IMR-90 (cell line): ENCODE measurements around the gene RASGRP2. TPM values are rescaled to one million over a fixed set of nuclear protein-coding genes. Genes with fewer than 3 reads are reported as not detected.

Experiments used
- ATAC-seq: fragments of 200-7000 bp; cut with Tn5 transposase; 2 replicates; pipeline ENCODE4 v1.9.1; 2020; ENCODE audit warnings: low read depth, mild to moderate bottlenecking, moderate library complexity
- BruUV-seq: library from RNA; stranded (reverse); fragments of 400-500 nt; replicated peaks from 2 replicates; lab custom pipeline; 2021; lab: Mats Ljungman, UMichigan
- CTCF ChIA-PET: fragments of 300-600 bp; formaldehyde crosslinking; extraction: SDS; loops from one replicate; lab custom pipeline; 2021; ENCODE audit warnings: antibody characterized with exemption; lab: Yijun Ruan, JAX
- POLR2A ChIA-PET: fragments of 300-600 bp; sonication (Branson Sonifier 250); formaldehyde crosslinking; loops from one replicate; lab custom pipeline; 2022; ENCODE audit warnings: antibody characterized with exemption; ENCODE audit not compliant: unreplicated experiment; lab: Charles Lee
- DNase-seq: peaks from one replicate; pipeline ENCODE4 v3.0.0; 2013
- H2AFZ ChIP-seq: replicated peaks from 2 replicates; pipeline ENCODE3; 2013; ENCODE audit warnings: low read length, mild to moderate bottlenecking; ENCODE audit not compliant: poor library complexity
- H2AK5ac ChIP-seq: 2 replicates; pipeline ENCODE4 v1.6.1; 2013; ENCODE audit warnings: low read depth, low read length, inconsistent platforms
- H2AK9ac ChIP-seq: replicated peaks from 2 replicates; pipeline ENCODE3; 2013; ENCODE audit warnings: mild to moderate bottlenecking, low read depth, low read length, moderate library complexity; ENCODE audit not compliant: poor library complexity
- H2BK120ac ChIP-seq: 2 replicates; pipeline ENCODE4 v1.6.1; 2013; ENCODE audit warnings: low read depth, low read length, inconsistent platforms
- H2BK15ac ChIP-seq: 3 replicates; pipeline ENCODE4 v1.6.1; 2013; ENCODE audit warnings: low read depth, low read length, inconsistent platforms
- H2BK20ac ChIP-seq: 2 replicates; pipeline ENCODE4 v1.6.1; 2013; ENCODE audit warnings: low read depth, mild to moderate bottlenecking, inconsistent platforms, low read length, moderate library complexity
- H2BK5ac ChIP-seq: 2 replicates; pipeline ENCODE4 v1.6.1; 2013; ENCODE audit warnings: mild to moderate bottlenecking, low read depth, low read length, inconsistent platforms; ENCODE audit not compliant: poor library complexity, severe bottlenecking
- H3K14ac ChIP-seq: replicated peaks from 2 replicates; pipeline ENCODE4 v1.6.1; 2013; ENCODE audit warnings: low read depth, low read length, inconsistent platforms
- H3K18ac ChIP-seq: 2 replicates; pipeline ENCODE4 v1.6.1; 2013; ENCODE audit warnings: low read depth, low read length, control low read depth
- H3K23ac ChIP-seq: 2 replicates; pipeline ENCODE4 v1.6.1; 2013; ENCODE audit warnings: low read depth, low read length, inconsistent platforms
- H3K27ac ChIP-seq: 2 replicates; pipeline ENCODE4 v1.5.1; 2013; ENCODE audit warnings: mild to moderate bottlenecking, control low read depth, low read length; ENCODE audit not compliant: insufficient read depth
- H3K27me3 ChIP-seq: 2 replicates; pipeline ENCODE4 v1.6.1; 2013; ENCODE audit warnings: low read length; ENCODE audit not compliant: control insufficient read depth, insufficient read depth
- H3K36me3 ChIP-seq: 2 replicates; pipeline ENCODE4 v1.6.1; 2013; ENCODE audit warnings: low read length, mixed read lengths; ENCODE audit not compliant: control insufficient read depth, insufficient read depth
- H3K4ac ChIP-seq: 2 replicates; pipeline ENCODE4 v1.6.1; 2013; ENCODE audit warnings: low read depth, low read length, inconsistent platforms
- H3K4me1 ChIP-seq: 2 replicates; pipeline ENCODE4 v1.6.1; 2013; ENCODE audit warnings: low read length, mixed read lengths; ENCODE audit not compliant: control insufficient read depth, insufficient read depth
- H3K4me2 ChIP-seq: 2 replicates; pipeline ENCODE4 v1.6.1; 2013; ENCODE audit warnings: low read depth, mild to moderate bottlenecking, control low read depth, low read length, moderate library complexity
- H3K4me3 ChIP-seq: 2 replicates; pipeline ENCODE4 v1.5.1; 2013; ENCODE audit warnings: low read depth, mild to moderate bottlenecking, control low read depth, low read length, moderate library complexity; ENCODE audit not compliant: insufficient read depth
- H3K56ac ChIP-seq: 2 replicates; pipeline ENCODE4 v1.6.1; 2013; ENCODE audit warnings: low read length, inconsistent platforms; ENCODE audit not compliant: insufficient read depth; ENCODE audit errors: extremely low read depth
- H3K79me1 ChIP-seq, 2 experiments: 2 replicates each; pipeline ENCODE4 v1.6.1; 2013; ENCODE audit warnings: low read length in 2 of 2, inconsistent platforms in 1 of 2, low read depth in 1 of 2
- H3K9ac ChIP-seq: 2 replicates; pipeline ENCODE4 v1.6.1; 2013; ENCODE audit warnings: low read depth, low read length, control low read depth
- H3K9me1 ChIP-seq: 2 replicates; pipeline ENCODE4 v1.6.1; 2013; ENCODE audit warnings: low read length, inconsistent platforms; ENCODE audit not compliant: insufficient read depth
- H3K9me3 ChIP-seq: 2 replicates; pipeline ENCODE4 v1.6.1; 2013; ENCODE audit warnings: low read length; ENCODE audit not compliant: control insufficient read depth, insufficient read depth
- H4K20me1 ChIP-seq: 2 replicates; pipeline ENCODE4 v1.6.1; 2013; ENCODE audit warnings: low read length, inconsistent platforms; ENCODE audit not compliant: insufficient read depth
- H4K5ac ChIP-seq: 2 replicates; pipeline ENCODE4 v1.6.1; 2013; ENCODE audit warnings: mild to moderate bottlenecking, low read depth, low read length, control low read depth
- H4K8ac ChIP-seq, 2 experiments: 2 replicates each; pipeline ENCODE4 v1.6.1; 2013; ENCODE audit warnings: low read depth in 2 of 2, low read length in 2 of 2, control low read depth in 1 of 2, inconsistent platforms in 1 of 2
- H4K91ac ChIP-seq: 2 replicates; pipeline ENCODE4 v1.6.1; 2013; ENCODE audit warnings: low read depth, low read length, inconsistent platforms; ENCODE audit not compliant: insufficient read depth
- RAD21 ChIP-seq: IDR thresholded peaks from 2 replicates; pipeline ENCODE4 v1.6.1; 2012; ENCODE audit warnings: low read length, improper control_type of control experiment
- SMC3 ChIP-seq: fragments of 150-350 bp; IDR thresholded peaks from 2 replicates; pipeline ENCODE4 v1.6.1; 2016; ENCODE audit warnings: low read depth, mild to moderate bottlenecking, antibody characterized with exemption, low read length, moderate library complexity
- WGBS, 2 experiments: methylation state at CpG; one replicate each; pipeline versions ENCODE4 v1.1.5 to v1.1.7; 2013; ENCODE audit warnings: missing lambda C conversion rate in 2 of 2; ENCODE audit not compliant: insufficient read length in 1 of 2; ENCODE audit errors: extremely low coverage in 2 of 2; 5-methylcytosine and 5-hydroxymethylcytosine counted together
- dilution Hi-C: fragments of 300-500 bp; cut with HindIII; formaldehyde crosslinking; loops from one replicate; pipeline ENCODE4 v1.14.3; 2018; ENCODE audit warnings: low sequenced_read_pairs; ENCODE audit not compliant: unreplicated experiment
- in situ Hi-C: fragments of 300-500 bp; cut with MboI; formaldehyde crosslinking; loops from 3 replicates; pipeline ENCODE4 v1.14.3; 2019; ENCODE audit warnings: low sequenced_read_pairs, inconsistent platforms, mixed read lengths
- intact Hi-C: fragments of 100-400 bp; cut with micrococcal nuclease; formaldehyde crosslinking; loops from 2 replicates; pipeline ENCODE4 v1.10.0; 2022
- polyA plus RNA-seq, 3 experiments: library from polyadenylated mRNA; depleted of rRNA; stranded (reverse); fragments of >200 nt; gene quantifications; 2 replicates each; pipeline ENCODE4 v1.2.3, GENCODE V29; 2012; ENCODE audit warnings: low replicate concordance in 1 of 3
- total RNA-seq: library from RNA; depleted of rRNA; stranded (reverse); fragments of >200 nt; gene quantifications from 2 replicates; pipeline ENCODE4 v1.2.3, GENCODE V29; 2012
- TF ChIP-seq, protein P1 (sequence below): conservative IDR thresholded peaks from 2 replicates; pipeline ENCODE4 v1.5.1; 2012; ENCODE audit warnings: mild to moderate bottlenecking, low read depth, low read length, improper control_type of control experiment
- TF ChIP-seq, protein P2 (sequence below): fragments of 150-350 bp; IDR thresholded peaks from 2 replicates; pipeline ENCODE4 v1.6.1; 2016; ENCODE audit warnings: low read depth, mild to moderate bottlenecking, low read length, moderate library complexity, borderline replicate concordance

The RASGRP2 gene
- total and polyA plus RNA-seq, 2 of the 4 experiments (the other 2 are of a cell fraction): 1.2 TPM; not detected in 1

DNA sequence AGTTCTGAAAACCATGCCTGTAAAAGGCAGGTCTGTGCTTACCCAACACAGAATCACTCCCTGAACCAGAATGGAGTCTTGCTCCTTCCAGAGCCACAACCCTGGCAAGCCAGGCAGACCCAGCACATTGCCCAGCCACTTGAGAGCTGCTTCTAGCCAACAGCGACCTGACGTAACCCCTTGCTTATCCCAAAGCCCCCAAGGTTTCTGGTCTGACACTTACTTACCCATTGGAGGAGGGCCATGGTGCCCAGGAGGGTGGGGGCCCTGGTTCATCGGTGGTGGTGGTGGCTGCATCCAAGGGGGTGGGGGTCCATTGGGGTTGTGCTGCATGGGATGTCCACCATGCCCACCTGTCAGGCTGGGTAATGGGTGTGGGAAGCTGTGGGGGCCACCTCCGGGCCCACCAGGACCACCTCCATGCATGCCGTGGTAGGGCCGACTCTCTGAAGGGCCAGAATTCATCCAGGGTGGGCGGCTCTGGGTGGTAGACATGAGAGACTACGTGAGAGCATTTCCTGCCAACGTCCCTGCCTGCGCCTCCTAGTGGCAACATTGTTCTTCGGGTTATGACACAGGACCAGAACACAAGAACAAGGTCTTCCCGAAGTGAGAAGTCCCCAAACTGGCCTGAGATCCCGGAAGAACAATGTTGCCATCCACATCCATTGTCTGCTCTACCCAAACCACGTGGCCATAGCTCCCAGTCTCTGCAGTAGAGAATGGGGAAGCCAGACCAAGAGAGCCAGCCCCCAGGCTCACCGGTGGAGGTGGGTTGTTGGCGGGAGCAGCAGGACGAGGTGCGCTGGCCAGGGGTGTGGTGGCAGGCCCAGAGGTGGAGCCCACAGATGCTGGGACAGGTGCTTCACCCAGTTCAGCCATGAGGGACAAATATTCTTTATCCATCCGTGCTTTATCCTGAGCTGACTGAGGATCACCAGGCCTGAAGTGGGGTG is 23.7 kb upstream of the RASGRP2 start:
- Histone ChIP-seq H2BK20ac (no peak overlapping the region), H3K79me1 (peaks cover 42 to 87% of the 10 kb centered on the region in 2 experiments), H2BK5ac (no peak overlapping the region), H3K9ac (no peak overlapping the region), H3K56ac (no peak overlapping the region), H2AK9ac (peak overlapping the region; percentile 53), H3K4me2 (no peak overlapping the region), H3K27me3 (no peaks in the 10 kb centered on the region), H4K5ac (no peak overlapping the region), H3K14ac (no peak overlapping the region), H2BK120ac (no peak overlapping the region), H2AFZ (peak overlapping the region; percentile 44), H2BK15ac (no peak overlapping the region), H2AK5ac (no peak overlapping the region), H3K18ac (no peak overlapping the region), H3K9me3 (no peaks in the 10 kb centered on the region), H3K23ac (no peak overlapping the region), H3K4ac (no peak overlapping the region), H3K9me1 (peaks cover 8% of the 10 kb centered on the region; the same call in 1 of the 2 replicates), H4K20me1 (peaks cover 85% of the 10 kb centered on the region), H4K91ac (no peak overlapping the region), H3K27ac (no peak overlapping the region), H4K8ac (no peak overlapping the region), H3K4me1 (peaks cover 13% of the 10 kb centered on the region), H3K4me3 (no peak overlapping the region), H3K36me3 (peaks cover 91% of the 10 kb centered on the region)
- BruUV-seq: no TSS peak
- TF ChIP-seq RAD21: peak; percentile 29; the same call in 1 of the 2 replicates
- TF ChIP-seq, protein P1, sequence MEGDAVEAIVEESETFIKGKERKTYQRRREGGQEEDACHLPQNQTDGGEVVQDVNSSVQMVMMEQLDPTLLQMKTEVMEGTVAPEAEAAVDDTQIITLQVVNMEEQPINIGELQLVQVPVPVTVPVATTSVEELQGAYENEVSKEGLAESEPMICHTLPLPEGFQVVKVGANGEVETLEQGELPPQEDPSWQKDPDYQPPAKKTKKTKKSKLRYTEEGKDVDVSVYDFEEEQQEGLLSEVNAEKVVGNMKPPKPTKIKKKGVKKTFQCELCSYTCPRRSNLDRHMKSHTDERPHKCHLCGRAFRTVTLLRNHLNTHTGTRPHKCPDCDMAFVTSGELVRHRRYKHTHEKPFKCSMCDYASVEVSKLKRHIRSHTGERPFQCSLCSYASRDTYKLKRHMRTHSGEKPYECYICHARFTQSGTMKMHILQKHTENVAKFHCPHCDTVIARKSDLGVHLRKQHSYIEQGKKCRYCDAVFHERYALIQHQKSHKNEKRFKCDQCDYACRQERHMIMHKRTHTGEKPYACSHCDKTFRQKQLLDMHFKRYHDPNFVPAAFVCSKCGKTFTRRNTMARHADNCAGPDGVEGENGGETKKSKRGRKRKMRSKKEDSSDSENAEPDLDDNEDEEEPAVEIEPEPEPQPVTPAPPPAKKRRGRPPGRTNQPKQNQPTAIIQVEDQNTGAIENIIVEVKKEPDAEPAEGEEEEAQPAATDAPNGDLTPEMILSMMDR: peak; percentile 63
- TF ChIP-seq, protein P2, sequence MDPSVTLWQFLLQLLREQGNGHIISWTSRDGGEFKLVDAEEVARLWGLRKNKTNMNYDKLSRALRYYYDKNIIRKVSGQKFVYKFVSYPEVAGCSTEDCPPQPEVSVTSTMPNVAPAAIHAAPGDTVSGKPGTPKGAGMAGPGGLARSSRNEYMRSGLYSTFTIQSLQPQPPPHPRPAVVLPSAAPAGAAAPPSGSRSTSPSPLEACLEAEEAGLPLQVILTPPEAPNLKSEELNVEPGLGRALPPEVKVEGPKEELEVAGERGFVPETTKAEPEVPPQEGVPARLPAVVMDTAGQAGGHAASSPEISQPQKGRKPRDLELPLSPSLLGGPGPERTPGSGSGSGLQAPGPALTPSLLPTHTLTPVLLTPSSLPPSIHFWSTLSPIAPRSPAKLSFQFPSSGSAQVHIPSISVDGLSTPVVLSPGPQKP: no peak
- TF ChIP-seq SMC3: peak; percentile 37
- ChIA-PET POLR2A (no interaction called here), CTCF (no interaction called here)
- in situ Hi-C loops: no loop called here
- intact Hi-C loops: loop anchor here (1.0 to 2.0 kb wide), 3 partner anchors 10 to 79 kb away; no protein-coding TSS in a partner anchor
- dilution Hi-C loops: no loop called here
- DNase-seq (peak; percentile 60), ATAC-seq (peak; percentile 53)
- WGBS, 2 experiments: 41% methylated on average over 3 of the region's 19 CpGs; no CpG with 5 or more reads in 1 of the 2 experiments
